Activated CD4-positive, alpha-beta T cell treated with anti-CD3 and anti-CD28 coated beads, Interleukin-2, amount 50 U/mL, for 4 hours (primary cell): ENCODE data around the gene P3H3.

ENCODE experiments used
- DNase-seq, 2 experiments: peaks; one replicate each; pipeline ENCODE4 v3.0.0-alpha.2; 2020

Gene P3H3, protein sequence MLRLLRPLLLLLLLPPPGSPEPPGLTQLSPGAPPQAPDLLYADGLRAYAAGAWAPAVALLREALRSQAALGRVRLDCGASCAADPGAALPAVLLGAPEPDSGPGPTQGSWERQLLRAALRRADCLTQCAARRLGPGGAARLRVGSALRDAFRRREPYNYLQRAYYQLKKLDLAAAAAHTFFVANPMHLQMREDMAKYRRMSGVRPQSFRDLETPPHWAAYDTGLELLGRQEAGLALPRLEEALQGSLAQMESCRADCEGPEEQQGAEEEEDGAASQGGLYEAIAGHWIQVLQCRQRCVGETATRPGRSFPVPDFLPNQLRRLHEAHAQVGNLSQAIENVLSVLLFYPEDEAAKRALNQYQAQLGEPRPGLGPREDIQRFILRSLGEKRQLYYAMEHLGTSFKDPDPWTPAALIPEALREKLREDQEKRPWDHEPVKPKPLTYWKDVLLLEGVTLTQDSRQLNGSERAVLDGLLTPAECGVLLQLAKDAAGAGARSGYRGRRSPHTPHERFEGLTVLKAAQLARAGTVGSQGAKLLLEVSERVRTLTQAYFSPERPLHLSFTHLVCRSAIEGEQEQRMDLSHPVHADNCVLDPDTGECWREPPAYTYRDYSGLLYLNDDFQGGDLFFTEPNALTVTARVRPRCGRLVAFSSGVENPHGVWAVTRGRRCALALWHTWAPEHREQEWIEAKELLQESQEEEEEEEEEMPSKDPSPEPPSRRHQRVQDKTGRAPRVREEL

DNA sequence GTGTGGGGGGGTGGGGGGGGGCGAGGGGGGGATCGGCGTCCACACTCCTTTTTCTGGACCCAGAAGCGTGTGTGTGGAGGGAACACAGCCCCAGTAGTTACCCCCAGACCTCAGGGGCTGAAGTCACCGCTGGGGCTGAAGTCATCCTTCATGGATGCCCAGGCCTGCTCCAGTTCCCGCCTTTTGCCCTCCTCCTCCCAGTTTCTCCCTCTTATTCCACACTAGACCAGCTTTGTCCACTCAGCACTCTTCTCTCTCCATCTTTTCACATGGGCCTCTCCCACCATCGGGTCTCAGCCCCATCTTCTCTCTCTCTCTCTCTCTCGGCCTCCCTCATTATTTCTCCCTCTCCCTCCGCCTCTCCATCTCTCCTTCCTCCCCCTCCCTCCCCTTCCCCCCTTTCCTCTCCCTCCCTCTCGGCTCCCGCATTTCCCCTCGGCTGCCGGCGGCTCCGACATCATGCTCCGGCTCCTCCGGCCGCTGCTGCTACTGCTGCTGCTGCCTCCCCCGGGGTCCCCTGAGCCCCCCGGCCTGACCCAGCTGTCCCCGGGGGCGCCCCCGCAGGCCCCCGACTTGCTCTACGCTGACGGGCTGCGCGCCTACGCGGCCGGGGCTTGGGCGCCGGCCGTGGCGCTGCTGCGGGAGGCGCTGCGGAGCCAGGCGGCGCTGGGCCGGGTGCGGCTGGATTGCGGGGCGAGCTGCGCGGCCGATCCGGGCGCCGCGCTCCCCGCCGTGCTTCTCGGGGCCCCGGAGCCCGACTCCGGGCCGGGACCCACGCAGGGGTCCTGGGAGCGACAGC, at the start of gene P3H3:
Gene P3H3, plus strand, starts transcription at position 426 of the 799 bp plus-strand sequence. Its CDS starts 34 bp downstream, at position 460.
- no peak for DNase-seq

DNA sequence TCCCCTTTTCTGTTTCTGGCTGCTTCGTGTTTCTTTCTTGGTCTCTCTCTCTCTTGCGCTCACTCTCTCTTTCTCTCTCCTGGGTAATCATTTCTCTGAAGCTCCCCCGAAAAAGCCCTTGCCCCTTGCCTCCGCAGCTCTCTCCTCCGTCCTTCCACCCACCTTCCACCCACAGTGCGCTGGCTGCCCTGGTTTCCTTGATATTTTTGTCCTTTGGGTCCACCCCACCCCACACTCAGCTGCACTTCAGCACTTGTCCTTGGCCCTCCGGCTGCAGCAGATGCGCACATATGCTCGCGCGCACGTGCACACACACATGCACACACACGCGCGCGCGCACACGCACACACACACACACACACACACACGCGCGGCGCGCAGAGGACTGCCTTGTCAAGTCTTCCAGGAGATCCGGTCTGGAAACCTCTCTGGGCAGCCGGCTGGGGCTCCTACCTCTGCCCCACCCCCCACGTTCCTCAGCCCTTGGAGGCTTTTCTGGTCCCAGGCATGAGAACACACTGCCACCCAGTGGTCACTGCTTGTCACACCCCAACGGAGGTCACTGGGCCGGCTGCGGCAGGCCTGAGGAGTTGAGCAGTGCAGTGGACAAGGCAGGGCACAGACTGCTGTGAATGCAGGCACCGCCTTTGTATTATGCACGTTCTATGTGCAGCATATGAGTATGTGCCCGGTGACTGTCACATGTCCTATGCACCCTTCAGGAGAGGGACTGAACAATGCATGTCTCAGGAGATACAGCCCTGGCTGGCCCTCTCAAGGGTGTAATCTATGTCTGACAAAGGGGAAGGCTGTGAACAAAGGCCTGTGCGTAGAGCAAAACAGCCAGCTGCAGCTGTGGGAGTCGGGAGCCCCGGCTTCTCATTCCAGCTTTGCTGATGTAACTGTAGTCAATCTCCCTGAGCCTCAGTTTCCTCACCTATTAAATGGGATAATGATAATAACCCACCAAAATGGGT, 49.3 kb upstream of the P3H3 start:
- peak; percentile 83 for DNase-seq

DNA sequence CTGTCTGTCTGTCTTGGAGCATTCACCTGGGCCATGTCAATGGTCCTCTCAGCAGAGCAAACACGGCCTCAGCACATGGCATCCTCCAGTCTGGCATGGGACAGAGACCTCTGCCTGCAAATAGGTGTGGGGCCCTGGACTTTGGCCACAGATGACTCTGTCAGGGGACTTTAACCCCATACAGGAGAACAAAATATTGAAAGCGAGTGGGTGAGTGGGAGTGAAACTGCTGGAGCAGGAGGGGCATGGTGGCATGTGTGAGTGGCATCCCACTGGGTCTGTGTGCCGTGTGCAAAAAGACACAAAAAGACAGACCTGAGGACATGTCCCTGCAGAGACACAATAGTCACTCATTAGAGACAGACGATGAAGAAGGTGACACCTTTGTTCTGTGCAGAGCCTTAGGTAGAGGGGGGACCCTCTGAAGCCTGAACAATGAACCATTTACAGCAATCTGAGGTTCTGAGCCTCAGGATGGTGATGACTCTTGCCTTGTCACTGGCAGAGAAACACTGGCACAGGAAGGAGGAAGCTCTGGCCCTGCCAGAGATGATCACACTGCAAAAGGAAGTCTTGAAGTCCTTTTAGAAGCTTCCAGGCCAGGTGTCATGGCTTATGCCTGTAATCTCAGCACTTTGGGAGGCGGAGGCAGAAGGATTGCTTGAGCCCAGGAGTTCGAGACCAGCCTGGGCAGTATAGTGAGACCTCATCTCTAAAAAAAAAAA, 48.3 kb upstream of the P3H3 start:
- no peak for DNase-seq

DNA sequence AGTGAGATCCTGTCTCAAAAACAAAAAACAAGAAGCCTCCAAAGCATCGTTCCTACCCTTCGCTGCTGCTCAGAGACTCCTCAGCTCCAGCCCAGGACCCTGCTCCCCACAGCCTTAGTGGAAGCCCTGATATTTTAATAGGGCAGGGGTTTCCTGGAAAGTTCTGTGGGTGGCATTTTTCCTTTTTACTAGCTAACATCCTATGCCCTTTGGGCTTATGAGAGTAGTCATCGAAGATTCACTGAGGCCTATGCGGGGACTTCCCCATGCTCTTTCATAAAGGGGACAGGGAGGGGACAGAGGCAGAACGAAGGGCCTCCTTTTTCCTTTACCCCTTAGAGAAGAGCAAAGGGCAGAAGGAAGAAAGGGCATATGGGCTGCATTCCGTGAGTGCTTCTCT, 47.6 kb upstream of the P3H3 start:
- DNase-seq = no peak

DNA sequence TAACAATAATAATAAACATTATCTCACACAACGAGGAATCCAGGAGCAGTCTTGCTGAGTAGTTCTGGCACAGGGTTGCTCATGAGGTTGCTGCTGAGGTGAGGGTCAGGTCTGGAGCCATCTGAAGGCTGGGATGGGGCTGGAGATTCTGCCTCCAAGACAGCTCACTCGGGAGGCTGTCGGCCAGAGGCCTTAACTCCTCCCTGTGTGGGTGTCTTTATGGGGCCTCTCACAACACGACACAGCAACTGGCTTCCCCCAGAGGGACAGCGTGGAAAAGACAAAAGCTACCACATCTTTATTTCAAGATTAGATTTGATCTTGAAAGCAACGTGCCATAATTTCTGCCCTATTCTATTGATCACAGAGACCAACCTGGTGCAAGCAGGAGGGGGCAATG, 46.1 kb upstream of the P3H3 start:
- no peak for DNase-seq

DNA sequence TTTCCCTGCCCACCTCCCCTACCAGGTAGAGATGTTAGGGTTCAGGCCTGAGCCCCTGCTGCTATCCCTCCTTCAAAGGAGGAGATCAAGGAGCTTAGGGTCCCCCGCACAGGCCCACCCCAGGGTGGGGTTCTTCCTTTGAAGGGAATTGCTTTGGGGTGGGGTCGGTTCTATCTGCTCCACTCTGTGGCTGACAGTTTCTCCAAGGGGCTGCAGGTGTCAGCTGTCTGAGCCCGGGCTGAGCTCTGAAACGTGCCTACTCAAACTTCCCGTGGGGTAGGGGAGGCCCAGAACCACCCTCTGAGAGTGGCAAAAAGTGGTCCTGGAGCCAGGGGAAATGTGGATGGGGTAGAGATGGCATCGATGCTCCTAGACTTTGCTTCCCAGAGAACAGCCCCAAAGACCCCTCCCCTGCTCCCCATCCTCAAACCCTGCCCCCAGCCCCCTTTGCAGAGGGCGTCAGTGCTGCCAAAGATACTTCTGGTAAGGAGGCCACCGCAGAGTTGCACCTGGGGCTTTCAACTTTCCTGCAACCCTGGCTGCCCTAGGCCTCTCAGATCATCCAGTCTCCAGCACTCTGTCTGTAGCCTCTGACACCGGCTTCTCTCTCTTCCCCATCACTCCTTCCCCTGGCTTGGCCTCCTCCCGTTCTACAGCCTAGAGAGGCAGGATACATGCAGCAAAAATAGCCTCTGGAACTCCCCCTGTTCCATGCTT, 45.2 kb upstream of the P3H3 start:
- no peak for DNase-seq

DNA sequence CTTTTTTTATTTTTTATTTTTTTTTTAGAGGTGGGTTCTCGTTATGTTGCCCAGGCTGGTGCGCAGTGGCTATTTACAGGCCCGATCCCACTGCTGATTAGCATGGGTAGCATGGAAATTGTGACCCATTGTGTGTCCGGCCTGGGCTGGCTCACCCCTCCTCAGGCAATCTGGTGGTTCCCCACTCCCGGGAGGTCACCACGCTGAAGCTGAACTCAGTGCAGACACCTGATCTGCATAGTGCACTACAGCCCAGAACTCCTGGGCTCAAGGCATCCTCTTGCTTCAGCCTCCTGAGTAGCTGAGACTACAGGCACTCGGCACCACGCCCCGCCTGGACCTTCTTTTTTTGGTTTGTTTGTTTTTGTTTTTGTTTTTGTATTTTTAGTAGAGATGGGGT, 44.4 kb upstream of the P3H3 start:
- DNase-seq = no peak

DNA sequence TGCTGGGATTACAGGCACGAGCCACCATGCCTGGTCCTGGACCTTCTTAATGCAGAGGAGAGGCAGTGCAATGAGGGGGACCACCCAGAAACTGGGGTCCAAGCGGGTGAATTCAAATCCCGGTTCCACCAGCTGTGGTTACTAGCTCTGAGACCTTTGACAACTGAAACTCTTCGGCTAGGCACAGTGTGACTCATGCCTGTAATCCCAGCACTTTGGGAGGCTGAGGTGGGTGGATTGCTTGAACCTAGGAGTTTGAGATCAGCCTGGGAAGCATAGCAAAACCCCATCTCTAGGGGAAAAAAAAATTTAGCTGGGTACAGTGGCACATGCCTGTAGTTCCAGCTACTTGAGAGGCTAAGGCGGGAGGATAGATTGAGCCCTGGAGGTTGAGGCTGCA, 43.9 kb upstream of the P3H3 start:
- DNase-seq = no peak

DNA sequence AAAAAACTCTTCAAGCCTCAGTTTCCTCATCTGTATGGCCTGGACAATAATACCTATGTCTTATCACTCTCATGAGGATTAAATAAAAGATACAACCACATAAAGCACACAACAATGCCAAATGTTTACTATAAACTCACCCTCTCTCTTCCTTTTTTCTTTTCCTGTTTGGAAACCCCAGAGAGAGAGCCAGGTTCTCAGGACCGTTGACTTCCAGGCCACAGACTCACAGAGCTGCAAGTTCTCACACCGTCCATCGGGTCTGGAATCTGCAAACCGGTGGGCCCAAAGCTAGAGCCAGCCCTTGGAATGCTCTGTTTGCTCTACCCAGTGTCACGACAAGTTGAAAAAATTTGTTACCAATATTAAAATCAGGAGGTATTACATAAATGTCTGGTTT, 43.4 kb upstream of the P3H3 start:
- no peak for DNase-seq

DNA sequence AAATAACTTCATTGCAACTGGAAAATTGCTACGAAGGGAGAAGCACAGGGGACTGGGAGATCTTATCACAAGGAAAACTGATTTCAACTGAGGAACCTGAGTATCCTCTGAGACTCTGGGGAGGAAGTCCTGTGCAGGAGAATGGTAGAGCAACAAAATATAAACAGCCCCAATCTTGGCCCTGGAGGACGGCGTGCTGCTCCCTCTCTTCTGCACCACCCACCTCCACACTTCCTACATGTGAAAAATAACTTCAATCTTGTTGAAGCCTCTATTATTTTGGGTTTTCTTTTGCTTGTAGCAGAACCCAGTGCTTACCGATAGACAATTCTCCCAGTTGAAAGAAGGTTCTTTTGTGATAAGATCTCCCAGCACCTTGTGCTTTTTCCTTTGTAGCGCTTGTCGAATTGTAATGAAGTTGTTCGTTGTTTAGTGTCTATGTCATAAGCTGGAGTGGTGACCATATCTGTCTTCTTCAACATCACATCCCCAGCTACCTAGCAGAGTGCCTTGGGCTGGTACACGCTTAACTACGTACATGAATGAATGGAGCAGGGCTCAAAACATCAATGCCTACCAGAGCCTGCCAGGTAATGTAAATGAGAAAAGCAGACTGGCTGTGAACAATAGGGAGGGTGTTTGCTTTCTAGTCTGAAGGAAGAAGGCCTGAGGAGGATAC, 41.7 kb upstream of the P3H3 start:
- no peak for DNase-seq

DNA sequence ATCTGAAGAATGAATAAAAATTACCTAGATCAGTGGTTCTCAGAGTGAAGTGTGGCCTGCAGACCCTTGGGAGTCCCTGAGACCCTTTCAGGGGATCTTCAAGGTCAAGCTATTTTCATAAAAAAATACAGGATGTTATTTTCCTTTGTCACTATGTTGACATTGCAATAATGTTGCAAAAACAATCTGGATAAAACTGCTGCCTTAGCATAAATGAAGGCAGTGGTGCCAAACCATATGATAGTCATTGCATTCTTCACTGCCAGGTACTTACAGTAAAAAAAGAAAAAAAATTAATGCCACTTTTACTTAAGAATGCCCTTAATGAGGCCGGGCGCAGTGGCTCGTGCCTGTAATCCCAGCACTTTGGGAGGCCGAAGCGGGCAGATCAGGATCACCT, 40.9 kb upstream of the P3H3 start:
- no peak for DNase-seq

DNA sequence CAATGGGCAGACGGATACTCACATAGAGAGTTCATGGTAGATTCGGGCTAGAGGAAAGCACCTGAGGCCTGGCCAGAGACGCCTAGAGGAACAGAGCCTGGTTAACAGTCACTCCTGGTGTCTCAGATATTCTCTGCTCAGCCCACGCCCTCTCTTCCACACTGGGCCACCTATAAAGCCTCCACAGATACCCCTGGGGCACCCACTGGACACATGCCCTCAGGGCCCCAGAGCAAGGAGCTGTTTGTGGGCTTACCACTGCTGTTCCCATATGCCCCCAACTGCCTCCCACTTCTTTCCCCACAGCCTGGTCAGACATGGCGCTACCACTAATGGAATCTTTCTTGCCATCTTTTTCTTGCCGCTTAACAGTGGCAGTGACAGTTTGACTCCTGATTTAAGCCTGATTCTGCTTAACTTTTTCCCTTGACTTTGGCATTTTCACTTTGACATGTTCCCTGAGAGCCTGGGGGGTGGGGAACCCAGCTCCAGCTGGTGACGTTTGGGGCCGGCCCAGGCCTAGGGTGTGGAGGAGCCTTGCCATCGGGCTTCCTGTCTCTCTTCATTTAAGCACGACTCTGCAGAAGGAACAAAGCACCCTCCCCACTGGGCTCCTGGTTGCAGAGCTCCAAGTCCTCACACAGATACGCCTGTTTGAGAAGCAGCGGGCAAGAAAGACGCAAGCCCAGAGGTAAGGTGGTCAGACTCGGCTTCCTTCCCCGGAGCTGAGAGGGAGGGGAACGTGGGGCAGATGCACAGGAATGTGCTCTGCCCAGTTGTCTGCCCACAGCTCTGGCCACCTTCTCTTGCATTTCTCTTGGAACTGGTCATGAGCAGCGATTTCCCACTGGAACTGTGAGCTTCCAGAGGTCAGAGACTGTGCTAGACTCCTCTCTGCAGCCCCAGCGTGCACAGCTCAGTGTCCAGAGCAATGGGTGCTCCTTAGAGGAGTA, 39.0 kb upstream of the P3H3 start, which contains the start of gene CD4:
Gene CD4, plus strand, starts transcription at position 557 of the 953 bp plus-strand sequence. CDS start 10,611 bp downstream, outside the sequence.
- peak; percentile 61 to 62 for DNase-seq

DNA sequence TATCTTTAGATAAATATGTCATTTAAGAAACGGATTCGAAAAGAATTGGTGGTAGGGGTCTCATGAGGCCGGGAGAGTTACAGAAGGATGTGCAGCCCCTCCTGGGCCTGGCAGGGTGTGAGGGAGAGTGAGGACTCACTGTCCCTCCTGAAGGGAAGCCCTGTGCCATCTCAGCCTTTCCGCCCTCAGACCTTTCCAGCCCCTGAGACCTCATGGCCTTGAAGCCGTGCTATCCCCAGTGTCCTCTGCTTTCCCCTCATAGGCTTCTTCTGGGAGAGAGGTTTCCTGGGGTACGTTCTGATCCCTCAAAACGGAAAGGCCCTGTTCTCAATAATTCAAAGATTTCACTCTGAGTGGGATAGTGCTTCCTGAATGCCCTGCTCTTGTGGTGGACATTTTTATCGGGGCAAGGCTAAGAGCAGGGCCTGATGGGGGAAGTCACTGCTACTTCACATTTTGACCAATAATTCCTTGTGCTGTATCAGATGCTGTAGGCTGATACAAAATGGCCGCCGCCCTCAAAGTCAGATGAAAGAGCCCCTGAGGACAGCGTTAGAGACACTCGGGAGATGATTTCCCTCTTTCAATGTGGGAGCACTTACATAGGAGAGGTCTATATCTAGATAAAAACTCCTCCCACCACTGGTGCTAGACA, 37.6 kb upstream of the P3H3 start:
- DNase-seq = peak in 1 of 2 experiments; percentile 47

DNA sequence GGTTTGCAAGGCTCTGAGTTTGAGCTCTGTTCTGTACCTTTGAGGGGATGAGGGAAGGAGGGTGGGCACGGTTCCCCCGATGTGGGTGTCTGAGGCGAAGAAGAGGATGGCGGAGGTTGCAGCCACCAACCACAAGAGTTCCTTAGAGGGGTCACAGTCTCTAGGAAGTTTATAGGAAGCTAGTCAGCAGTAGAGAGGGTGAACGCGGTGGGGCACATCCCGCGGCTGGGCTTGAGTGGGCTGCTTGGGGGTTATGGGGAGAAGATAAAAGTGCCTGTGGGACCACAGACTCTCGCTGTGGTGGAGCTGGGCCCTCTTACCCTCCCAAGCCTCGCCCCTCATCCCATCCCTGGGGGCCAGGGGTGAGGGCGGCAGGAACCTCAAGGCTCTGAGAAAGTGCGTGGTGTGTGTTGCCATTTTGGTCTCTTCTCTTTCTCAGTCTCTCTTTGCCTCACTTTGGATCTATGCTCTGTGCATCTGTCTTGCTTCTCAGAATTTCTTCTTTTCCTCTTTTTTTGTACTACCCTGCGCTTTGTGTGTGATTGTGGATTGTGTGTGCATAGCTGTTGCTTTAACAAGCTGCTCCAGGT, 36.2 kb upstream of the P3H3 start:
- DNase-seq = no peak

DNA sequence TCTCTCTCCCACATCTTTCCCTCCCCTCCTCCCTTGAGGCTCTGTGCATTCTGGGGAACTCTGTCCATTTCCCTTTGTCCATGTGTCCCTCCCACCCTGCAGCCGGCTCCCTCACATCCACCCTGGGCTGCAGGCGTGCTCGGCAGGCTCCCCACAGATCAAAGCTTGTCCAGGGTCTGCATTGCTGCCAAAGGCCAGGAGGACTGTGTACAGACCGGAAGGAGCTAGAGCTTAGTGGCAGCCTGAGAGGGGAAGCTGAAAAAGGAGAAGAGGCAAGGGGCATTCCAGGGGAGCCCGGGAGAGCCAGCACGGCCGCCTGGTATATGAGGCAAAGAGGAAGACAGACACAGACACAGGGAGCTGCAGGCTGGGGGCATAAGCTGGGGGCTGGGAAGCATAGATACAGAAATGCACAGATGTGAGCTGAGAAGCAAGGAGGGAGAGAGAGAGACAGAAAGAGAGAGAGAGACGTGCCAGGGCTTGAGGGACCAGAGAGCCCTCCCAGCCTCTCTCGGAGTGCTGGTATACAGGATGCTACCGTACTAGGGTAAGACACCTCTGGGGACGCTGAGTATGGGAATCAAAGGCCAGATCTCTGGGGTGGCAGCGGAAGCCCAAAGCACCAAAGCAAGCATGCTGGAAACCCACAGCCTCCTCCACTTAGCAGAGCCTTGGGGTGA, 35.5 kb upstream of the P3H3 start:
- no peak for DNase-seq

DNA sequence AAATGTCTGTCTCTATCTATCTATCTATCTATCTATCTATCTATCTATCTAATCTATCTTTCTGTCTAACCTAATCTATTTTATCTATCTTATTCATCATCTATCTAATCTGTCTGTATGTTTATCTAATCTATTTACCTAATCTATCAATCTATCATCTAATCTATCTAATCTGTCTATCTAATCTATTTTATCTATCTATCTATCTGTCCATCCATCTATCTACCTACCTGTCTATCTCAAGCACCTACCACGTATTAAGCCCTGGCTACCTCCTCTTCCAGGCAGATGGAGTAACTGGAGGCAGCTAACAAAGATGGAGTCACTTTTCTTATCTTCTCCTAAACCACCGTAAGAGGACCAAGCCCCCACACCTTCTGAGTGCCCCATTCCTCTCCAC, 33.1 kb upstream of the P3H3 start:
- no peak for DNase-seq

DNA sequence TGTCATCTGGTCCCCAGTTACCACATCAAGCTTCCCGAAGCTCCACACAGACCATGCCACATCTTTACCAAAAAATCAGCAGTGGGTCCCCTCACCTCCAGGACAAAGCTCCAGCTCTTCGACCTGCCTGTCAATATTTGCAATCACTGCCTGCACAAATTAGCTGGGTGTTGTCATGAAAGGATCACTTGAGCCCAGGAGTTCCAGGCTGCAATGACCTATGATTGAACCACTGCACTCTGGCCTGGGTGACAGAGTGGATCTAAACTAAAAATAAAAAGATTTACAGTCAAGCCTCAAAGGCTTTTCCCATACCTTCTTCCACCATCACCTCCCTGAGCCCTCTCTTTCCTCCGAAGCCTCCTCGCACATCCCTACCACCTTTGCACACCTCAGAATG, 31.6 kb upstream of the P3H3 start:
- no peak for DNase-seq
